Activated CD8-positive, alpha-beta memory T cell treated with anti-CD3 and anti-CD28 coated beads for 1 hour (primary cell): ENCODE results near the gene GNA14.
A peak's percentile ranks its signal among the peaks of the same experiment; 100 is the strongest.
"Not testable (repeated sequence)": the region's sequence is repeated elsewhere in the genome, so short reads cannot be mapped to it uniquely, and the experiment has no call there.

ENCODE experiments used
- DNase-seq, 2 donors: peaks; one replicate each; pipeline ENCODE4 v3.0.0-alpha.2; 2020; ENCODE audit warnings: low read depth in 1 of 2; ENCODE audit errors: extremely low read depth in 1 of 2

GNA14 gene

GRCh38 chr9:77497322-77498198 is 150.6 kb downstream of the GNA14 start:
- DNase-seq: no peak

GRCh38 chr9:77495834-77496671 is 152.1 kb downstream of the GNA14 start:
- DNase-seq: no peak

GRCh38 chr9:77490279-77490678 is 157.8 kb downstream of the GNA14 start:
- DNase-seq: not testable (repeated sequence)

- not testable (repeated sequence) for DNase-seq
Measured at GRCh38 chr9:77489405-77490163, 158.5 kb downstream of the GNA14 start.

GRCh38 chr9:77488439-77489126 is 159.5 kb downstream of the GNA14 start:
- no peak for DNase-seq

- no peak for DNase-seq
Measured at GRCh38 chr9:77486968-77487367, 161.2 kb downstream of the GNA14 start.

- DNase-seq: no peak
Measured at GRCh38 chr9:77486463-77486862, 161.7 kb downstream of the GNA14 start.

- peak in 1 of 2 donors; percentile 10 for DNase-seq
Measured at GRCh38 chr9:77475641-77476473, 172.3 kb downstream of the GNA14 start.

- no peak for DNase-seq
Measured at GRCh38 chr9:77474936-77475335, 173.2 kb downstream of the GNA14 start.

GRCh38 chr9:77472646-77473045 is 175.5 kb downstream of the GNA14 start:
- no peak for DNase-seq

GRCh38 chr9:77471572-77471971 is 176.6 kb downstream of the GNA14 start:
- DNase-seq: no peak

- no peak for DNase-seq
Measured at GRCh38 chr9:77469515-77470231, 178.4 kb downstream of the GNA14 start.

- no peak for DNase-seq
Measured at GRCh38 chr9:77464661-77465060, 183.5 kb downstream of the GNA14 start.

- no peak for DNase-seq
Measured at GRCh38 chr9:77463151-77463550, 185.0 kb downstream of the GNA14 start.

- no peak for DNase-seq
Measured at GRCh38 chr9:77462066-77462465, 186.1 kb downstream of the GNA14 start.

- DNase-seq: no peak
Measured at GRCh38 chr9:77460938-77461337, 187.2 kb downstream of the GNA14 start.

- peak in 1 of 2 donors; percentile 22 for DNase-seq
Measured at GRCh38 chr9:77457916-77458592, 190.1 kb downstream of the GNA14 start.

- DNase-seq: peak; percentile 49 to 65
Measured at GRCh38 chr9:77456829-77457437, 191.2 kb downstream of the GNA14 start.
